HEK293T (cell line): ENCODE measurements around the gene IMPDH2.

Experiments
- ARNT ChIP-seq: fragments of 450-650 bp; IDR thresholded peaks from 2 replicates; pipeline ENCODE4 v1.6.1; 2017; ENCODE audit warnings: mild to moderate bottlenecking
- CTBP1 ChIP-seq: fragments of 450-650 bp; IDR thresholded peaks from 2 replicates; pipeline ENCODE4 v1.6.1; 2016; ENCODE audit warnings: borderline replicate concordance
- ELF4 ChIP-seq: fragments of 450-650 bp; IDR thresholded peaks from 2 replicates; pipeline ENCODE4 v1.6.1; 2017; ENCODE audit warnings: antibody characterized with exemption
- FOXA1 ChIP-seq: fragments of 450-650 bp; IDR thresholded peaks from 2 replicates; pipeline ENCODE4 v1.6.1; 2016; ENCODE audit warnings: mild to moderate bottlenecking
- NFRKB ChIP-seq: fragments of 450-650 bp; IDR thresholded peaks from 2 replicates; pipeline ENCODE4 v1.6.1; 2016; ENCODE audit warnings: mild to moderate bottlenecking, moderate library complexity
- SP1 ChIP-seq: fragments of 450-650 bp; IDR thresholded peaks from 2 replicates; pipeline ENCODE4 v1.6.1; 2017
- ZNF384 ChIP-seq: fragments of 450-650 bp; IDR thresholded peaks from 2 replicates; pipeline ENCODE4 v1.6.1; 2016

DNA sequence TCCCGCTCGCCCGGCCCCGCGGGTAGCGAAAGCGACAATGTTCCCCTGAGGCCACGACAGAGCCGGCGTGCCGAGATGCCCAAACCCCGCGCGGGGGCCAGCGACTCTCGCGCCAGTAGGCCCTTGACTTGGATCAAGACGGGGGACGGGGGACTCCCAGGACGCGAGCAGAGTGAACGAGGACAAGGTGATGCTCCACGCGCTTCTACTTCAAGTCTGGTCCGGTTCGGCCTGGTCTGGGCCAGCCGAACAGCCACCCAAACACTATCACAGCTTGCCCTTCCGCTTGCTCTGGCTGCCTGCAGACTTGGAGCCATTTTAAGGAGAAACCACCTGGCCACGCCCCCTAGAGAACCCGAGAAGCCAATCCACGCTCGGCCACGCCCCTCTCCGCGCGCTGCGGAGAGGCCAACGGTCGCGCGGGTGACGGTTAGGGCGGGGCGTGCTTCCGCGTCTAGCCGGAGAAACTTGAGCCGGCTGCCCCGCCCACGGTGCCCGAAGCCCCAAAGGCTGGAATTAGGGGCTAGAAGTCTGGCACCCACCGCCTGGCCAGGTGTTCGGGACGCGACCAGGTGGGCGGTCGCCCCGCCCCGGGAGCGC, 7.9 kb downstream of the IMPDH2 start:
- TF ChIP-seq ARNT (no peak), FOXA1 (no peak), ELF4 (peak; percentile 89), CTBP1 (no peak), NFRKB (no peak), ZNF384 (no peak), SP1 (no peak)
